ENCODE data around the gene UBR1. TPM values are rescaled to one million over a fixed set of nuclear protein-coding genes. Genes with fewer than 3 reads are reported as not detected.

Gene UBR1
- total RNA-seq, 2 experiments from 2014 or later = 19.8 to 33.5 TPM

DNA sequence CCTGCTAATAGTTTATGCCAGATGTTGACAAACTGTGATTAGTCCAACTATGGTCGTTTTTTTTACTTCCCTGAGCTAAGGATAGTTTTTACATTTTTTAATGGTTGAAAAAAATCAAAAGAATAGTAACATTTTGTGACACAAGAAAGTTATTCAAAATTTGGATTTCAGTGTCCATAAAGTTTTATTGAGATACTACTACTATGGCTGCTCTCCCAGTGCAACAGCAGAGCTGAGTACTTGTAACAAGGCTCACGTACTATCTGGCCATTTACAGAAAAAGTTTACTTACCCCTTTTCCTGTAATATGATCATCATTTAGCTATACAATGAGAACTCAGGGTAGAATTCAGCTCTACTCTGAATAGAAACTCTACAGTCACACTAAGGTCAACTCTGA lies 16.0 kb upstream of the UBR1 start:
- ChIA-PET CTCF (ENCODE audit: unreplicated experiment) (interaction anchor here (0.6 kb wide), 1 partner anchor 436 kb away, joined by 4 read pairs; no protein-coding TSS in a partner anchor), POLR2A (interaction anchor here (0.5 to 1.3 kb wide), 5 partner anchors 12 to 33 kb away, joined by 3 to 5 read pairs (median 3); no protein-coding TSS in a partner anchor)
- Histone ChIP-seq H3K4me2 (ENCODE audit: low read length) (no peak overlapping the region), H3K27ac (ENCODE audit: low read depth, low read length, poor library complexity, severe bottlenecking) (no peak overlapping the region), H3K36me3 (ENCODE audit: insufficient read depth, low read length) (no peaks in the 10 kb centered on the region), H3K4me3 (ENCODE audit: low read depth, low read length, poor library complexity, severe bottlenecking) (no peak overlapping the region), H4K20me1 (ENCODE audit: insufficient read depth, low read length) (no peaks in the 10 kb centered on the region), H3K9me2 (ENCODE audit: insufficient read depth, low read length) (no peaks in the 10 kb centered on the region), H3K4me1 (ENCODE audit: insufficient read depth, low read length, poor library complexity, severe bottlenecking) (peaks cover 11% of the 10 kb centered on the region), H3K79me2 (ENCODE audit: insufficient read depth, low read depth, low read length) (no peaks in the 10 kb centered on the region), H3K9me3 (ENCODE audit: low read length) (no peaks in the 10 kb centered on the region), H2AFZ (ENCODE audit: low read length) (peak overlapping the region; percentile 49; the same call in 1 of the 2 replicates)
- BruUV-seq (replicated peaks) = no TSS peak
- TF ChIP-seq, protein P1, sequence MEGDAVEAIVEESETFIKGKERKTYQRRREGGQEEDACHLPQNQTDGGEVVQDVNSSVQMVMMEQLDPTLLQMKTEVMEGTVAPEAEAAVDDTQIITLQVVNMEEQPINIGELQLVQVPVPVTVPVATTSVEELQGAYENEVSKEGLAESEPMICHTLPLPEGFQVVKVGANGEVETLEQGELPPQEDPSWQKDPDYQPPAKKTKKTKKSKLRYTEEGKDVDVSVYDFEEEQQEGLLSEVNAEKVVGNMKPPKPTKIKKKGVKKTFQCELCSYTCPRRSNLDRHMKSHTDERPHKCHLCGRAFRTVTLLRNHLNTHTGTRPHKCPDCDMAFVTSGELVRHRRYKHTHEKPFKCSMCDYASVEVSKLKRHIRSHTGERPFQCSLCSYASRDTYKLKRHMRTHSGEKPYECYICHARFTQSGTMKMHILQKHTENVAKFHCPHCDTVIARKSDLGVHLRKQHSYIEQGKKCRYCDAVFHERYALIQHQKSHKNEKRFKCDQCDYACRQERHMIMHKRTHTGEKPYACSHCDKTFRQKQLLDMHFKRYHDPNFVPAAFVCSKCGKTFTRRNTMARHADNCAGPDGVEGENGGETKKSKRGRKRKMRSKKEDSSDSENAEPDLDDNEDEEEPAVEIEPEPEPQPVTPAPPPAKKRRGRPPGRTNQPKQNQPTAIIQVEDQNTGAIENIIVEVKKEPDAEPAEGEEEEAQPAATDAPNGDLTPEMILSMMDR (conservative IDR thresholded peaks at IDR 0.05; ENCODE audit: low read length) = no peak
- TF ChIP-seq EZH2phosphoT487 (IDR thresholded peaks at IDR 0.05; ENCODE audit: borderline replicate concordance, low read depth, low read length) = no peak
- intact Hi-C loops (cut with micrococcal nuclease; ENCODE audit: unreplicated experiment) = no loop called here
- DNase-seq (ENCODE audit: low spot score) = no peak

DNA sequence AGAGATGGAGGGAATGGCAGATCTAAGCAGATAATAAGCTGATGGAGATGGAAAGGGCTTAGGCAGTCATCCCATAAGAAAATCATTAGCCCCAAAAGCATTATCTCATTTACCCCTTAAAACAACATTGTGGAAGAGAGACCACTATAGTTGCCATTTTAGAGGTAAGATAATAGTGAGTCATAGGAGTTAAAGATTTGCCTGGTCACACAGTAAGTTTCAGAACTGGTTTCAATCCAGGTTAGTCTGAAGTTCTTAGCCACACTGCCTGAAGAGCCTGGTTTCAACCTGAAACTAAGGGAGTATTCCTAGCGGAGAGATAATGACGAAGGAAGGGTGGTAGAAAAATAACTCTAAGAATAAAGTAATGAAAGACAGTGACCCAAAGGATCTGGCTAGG lies 13.0 kb upstream of the UBR1 start:
- Histone ChIP-seq H3K4me1 (ENCODE audit: insufficient read depth, low read length, poor library complexity, severe bottlenecking) (peaks cover 11% of the 10 kb centered on the region), H3K9me3 (ENCODE audit: low read length) (no peaks in the 10 kb centered on the region), H4K20me1 (ENCODE audit: insufficient read depth, low read length) (no peaks in the 10 kb centered on the region), H2AFZ (ENCODE audit: low read length) (peak overlapping the region; percentile 34; the same call in 1 of the 2 replicates), H3K4me3 (ENCODE audit: low read depth, low read length, poor library complexity, severe bottlenecking) (no peak overlapping the region), H3K27ac (ENCODE audit: low read depth, low read length, poor library complexity, severe bottlenecking) (peak overlapping the region; percentile 14), H3K36me3 (ENCODE audit: insufficient read depth, low read length) (no peaks in the 10 kb centered on the region), H3K79me2 (ENCODE audit: insufficient read depth, low read depth, low read length) (no peaks in the 10 kb centered on the region), H3K4me2 (ENCODE audit: low read length) (no peak overlapping the region), H3K9me2 (ENCODE audit: insufficient read depth, low read length) (no peaks in the 10 kb centered on the region)
- no TSS peak for BruUV-seq (replicated peaks)
- no peak for DNase-seq (ENCODE audit: low spot score)
- ChIA-PET POLR2A (interaction anchor here (1.2 kb wide), 1 partner anchor 12 kb away, joined by 6 read pairs; the partner anchor contains the start of gene UBR1), CTCF (ENCODE audit: unreplicated experiment) (no interaction called here)
- intact Hi-C loops (cut with micrococcal nuclease; ENCODE audit: unreplicated experiment) = no loop called here
- no peak for TF ChIP-seq EZH2phosphoT487 (IDR thresholded peaks at IDR 0.05; ENCODE audit: borderline replicate concordance, low read depth, low read length)
- TF ChIP-seq, protein P1 (conservative IDR thresholded peaks at IDR 0.05; ENCODE audit: low read length) = no peak

DNA sequence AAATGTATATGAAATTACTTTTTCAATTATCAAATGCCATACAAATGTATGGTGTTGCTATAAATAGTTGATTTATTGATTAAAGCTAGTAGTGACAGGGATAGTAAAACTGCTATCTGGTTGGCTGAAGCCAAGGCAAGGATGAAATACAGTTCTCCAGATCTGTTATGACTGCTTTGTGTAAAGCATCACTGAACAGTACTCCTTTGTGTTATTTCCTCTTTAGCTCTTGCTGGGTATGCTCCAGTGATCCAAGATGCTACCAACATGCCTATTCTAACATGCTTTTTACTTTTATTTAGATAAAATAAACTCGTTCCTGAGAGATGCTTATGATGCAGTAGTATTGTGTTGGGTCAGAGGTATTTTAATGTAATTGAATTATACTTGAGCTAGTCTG lies 12.4 kb upstream of the UBR1 start:
- H3K4me2 ChIP-seq (ENCODE audit: low read length) = peak overlapping the region; percentile 35; the same call in 1 of the 2 replicates
- H2AFZ ChIP-seq (ENCODE audit: low read length) = peak overlapping the region; percentile 34; the same call in 1 of the 2 replicates
- intact Hi-C loops (cut with micrococcal nuclease; ENCODE audit: unreplicated experiment) = no loop called here
- BruUV-seq (replicated peaks) = no TSS peak
- POLR2A ChIA-PET = interaction anchor here (0.5 to 1.2 kb wide), 2 partner anchors 12 to 177 kb away, joined by 6 read pairs; partner anchors contain the start of gene UBR1
- CTCF ChIA-PET (ENCODE audit: unreplicated experiment) = no interaction called here
- TF ChIP-seq EZH2phosphoT487 (IDR thresholded peaks at IDR 0.05; ENCODE audit: borderline replicate concordance, low read depth, low read length) = no peak
- TF ChIP-seq, protein P1 (conservative IDR thresholded peaks at IDR 0.05; ENCODE audit: low read length) = no peak
- peak overlapping the region; percentile 14 for H3K27ac ChIP-seq (ENCODE audit: low read depth, low read length, poor library complexity, severe bottlenecking)
- no peaks in the 10 kb centered on the region for H3K9me2 ChIP-seq (ENCODE audit: insufficient read depth, low read length)
- H3K9me3 ChIP-seq (ENCODE audit: low read length) = no peaks in the 10 kb centered on the region
- peak; percentile 48 for DNase-seq (ENCODE audit: low spot score)
- H3K79me2 ChIP-seq (ENCODE audit: insufficient read depth, low read depth, low read length) = no peaks in the 10 kb centered on the region
- H3K36me3 ChIP-seq (ENCODE audit: insufficient read depth, low read length) = no peaks in the 10 kb centered on the region
- H3K4me3 ChIP-seq (ENCODE audit: low read depth, low read length, poor library complexity, severe bottlenecking) = no peak overlapping the region
- no peaks in the 10 kb centered on the region for H4K20me1 ChIP-seq (ENCODE audit: insufficient read depth, low read length)
- peaks cover 11% of the 10 kb centered on the region for H3K4me1 ChIP-seq (ENCODE audit: insufficient read depth, low read length, poor library complexity, severe bottlenecking)

Measured in OCI-LY7 (cell line).